ENCODE data around the gene ZNF174. TPM values are rescaled to one million over a fixed set of nuclear protein-coding genes. Genes with fewer than 3 reads are reported as not detected.

The ZNF174 gene
- total RNA-seq, 1 experiment from 2014 or later: 8.2 TPM

DNA sequence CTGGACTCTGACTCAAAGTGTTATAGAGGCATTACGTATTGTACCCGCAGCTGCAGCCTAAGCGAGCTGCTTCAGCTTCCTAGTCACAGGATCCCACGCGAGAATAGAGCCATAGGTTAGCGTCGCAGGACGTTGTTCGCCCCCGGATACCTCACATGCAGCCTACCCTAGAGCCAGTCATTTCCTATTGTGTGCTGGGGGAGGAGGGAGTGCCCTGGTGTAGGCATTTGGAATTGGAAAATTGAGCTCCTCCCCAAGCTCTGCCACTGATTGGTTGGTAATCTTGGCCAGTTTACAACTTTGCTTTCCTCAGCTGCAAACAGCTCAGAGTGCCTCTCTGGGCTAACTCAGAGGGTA lies 43.0 kb downstream of the ZNF174 start:
- peaks cover 2 to 10% of the 10 kb centered on the region in 2 experiments; a peak in 2 of 4 replicates for H3K36me3 ChIP-seq (ENCODE audit: control insufficient read depth in 1 of 2, insufficient read depth in 2 of 2, low read length in 2 of 2)
- no peaks in the 10 kb centered on the region for H4K20me1 ChIP-seq (ENCODE audit: insufficient read depth)
- BruUV-seq (replicated peaks): TSS peak; percentile 86
- H3K4me1 ChIP-seq (ENCODE audit: control insufficient read depth in 1 of 2, insufficient read depth in 2 of 2, low read length in 2 of 2): peaks cover 0 to 9% of the 10 kb centered on the region in 2 experiments; a peak in 1 of 4 replicates
- CTCF ChIA-PET: interaction anchor here (1.2 kb wide), 1 partner anchor 177 kb away, joined by 4 read pairs; no protein-coding TSS in a partner anchor
- H3K4me3 ChIP-seq (replicated peaks in 1 of 2; ENCODE audit: low read depth in 1 of 2, low read length in 2 of 2): peak overlapping the region; percentile 62 to 82
- intact Hi-C loops (cut with micrococcal nuclease): loop anchor here (10.0 kb wide), 1 partner anchor 179 kb away; no protein-coding TSS in a partner anchor
- no peaks in the 10 kb centered on the region for H3K9me2 ChIP-seq (ENCODE audit: insufficient read depth)
- no peak overlapping the region for H2AFZ ChIP-seq (ENCODE audit: low read depth, low read length, poor library complexity, severe bottlenecking)
- ATAC-seq (peak; percentile 80), DNase-seq (ENCODE audit: low read depth, low spot score) (peak; percentile 39)
- H3K9ac ChIP-seq (ENCODE audit: low read length): peak overlapping the region; percentile 74
- 0 out of 4 replicates have a peak, but pooled peaks cover 0 to 4% of the 10 kb centered on the region in 2 experiments for H3K9me3 ChIP-seq (ENCODE audit: control insufficient read depth in 1 of 2, insufficient read depth in 1 of 2, low read depth in 1 of 2, low read length in 2 of 2)
- POLR2A ChIA-PET: interaction anchor here (0.6 to 2.0 kb wide), 6 partner anchors 9 to 276 kb away, joined by 3 to 10 read pairs (median 4); partner anchors contain the start of genes ZNF174, ZNF200 and ZSCAN32
- H3K27me3 ChIP-seq (ENCODE audit: insufficient read depth, low read length): no peaks in the 10 kb centered on the region
- RAD21 ChIA-PET (ENCODE audit: low non-redundant PET in 1 of 2, low total read pairs in 2 of 2, uncharacterized antibody in 2 of 2, unreplicated experiment in 2 of 2): interaction anchor here in 1 of 2 experiments (0.6 kb wide), 1 partner anchor 178 kb away, joined by 3 read pairs; no protein-coding TSS in a partner anchor
- TF ChIP-seq ZFX (IDR thresholded peaks at IDR 0.05) (peak; percentile 32; the same call in 1 of the 2 replicates), POLR2A (IDR thresholded peaks at IDR 0.05; ENCODE audit: borderline replicate concordance, extremely low read depth, insufficient read depth, insufficient read length) (peak; percentile 14), POLR2AphosphoS5 (IDR thresholded peaks at IDR 0.05; ENCODE audit: low read depth, low read length) (peak; percentile 45; the same call in 1 of the 2 replicates)
- TF ChIP-seq, protein P1, sequence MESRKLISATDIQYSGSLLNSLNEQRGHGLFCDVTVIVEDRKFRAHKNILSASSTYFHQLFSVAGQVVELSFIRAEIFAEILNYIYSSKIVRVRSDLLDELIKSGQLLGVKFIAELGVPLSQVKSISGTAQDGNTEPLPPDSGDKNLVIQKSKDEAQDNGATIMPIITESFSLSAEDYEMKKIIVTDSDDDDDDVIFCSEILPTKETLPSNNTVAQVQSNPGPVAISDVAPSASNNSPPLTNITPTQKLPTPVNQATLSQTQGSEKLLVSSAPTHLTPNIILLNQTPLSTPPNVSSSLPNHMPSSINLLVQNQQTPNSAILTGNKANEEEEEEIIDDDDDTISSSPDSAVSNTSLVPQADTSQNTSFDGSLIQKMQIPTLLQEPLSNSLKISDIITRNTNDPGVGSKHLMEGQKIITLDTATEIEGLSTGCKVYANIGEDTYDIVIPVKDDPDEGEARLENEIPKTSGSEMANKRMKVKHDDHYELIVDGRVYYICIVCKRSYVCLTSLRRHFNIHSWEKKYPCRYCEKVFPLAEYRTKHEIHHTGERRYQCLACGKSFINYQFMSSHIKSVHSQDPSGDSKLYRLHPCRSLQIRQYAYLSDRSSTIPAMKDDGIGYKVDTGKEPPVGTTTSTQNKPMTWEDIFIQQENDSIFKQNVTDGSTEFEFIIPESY (IDR thresholded peaks at IDR 0.05; ENCODE audit: extremely low read depth, insufficient replicate concordance, low read length): no peak
- peaks cover 48% of the 10 kb centered on the region for H3K79me2 ChIP-seq (ENCODE audit: insufficient read depth, low read length)
- H3K27ac ChIP-seq (ENCODE audit: low read depth, low read length): peak overlapping the region; percentile 56
- H3K4me2 ChIP-seq (ENCODE audit: low read length): peak overlapping the region; percentile 79

DNA sequence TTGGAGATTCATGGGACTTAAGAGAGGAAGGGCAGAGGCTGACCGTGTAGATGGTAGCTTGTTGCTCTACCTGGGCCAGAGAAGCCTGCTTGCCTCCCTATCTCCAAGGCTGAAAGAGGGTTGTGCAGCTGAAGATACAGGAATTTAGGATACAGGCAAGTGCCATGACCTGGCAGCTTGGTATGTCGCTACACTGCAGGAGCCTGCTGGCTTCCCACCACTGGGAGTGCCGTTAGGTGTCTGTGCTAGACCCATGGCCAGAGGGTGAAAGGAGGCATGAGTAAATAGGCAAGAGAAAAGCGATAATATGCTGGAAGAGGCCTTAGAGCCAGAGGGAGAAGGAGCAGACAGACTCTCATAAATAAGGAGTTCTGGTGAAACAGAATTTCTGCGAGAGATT lies 53.1 kb downstream of the ZNF174 start:
- intact Hi-C loops (cut with micrococcal nuclease): no loop called here
- Histone ChIP-seq H3K79me2 (ENCODE audit: insufficient read depth, low read length) (peaks cover 10% of the 10 kb centered on the region), H3K4me1 (ENCODE audit: control insufficient read depth in 1 of 2, insufficient read depth in 2 of 2, low read length in 2 of 2) (peaks cover 12 to 26% of the 10 kb centered on the region in 2 experiments), H3K9me3 (ENCODE audit: control insufficient read depth in 1 of 2, insufficient read depth in 1 of 2, low read depth in 1 of 2, low read length in 2 of 2) (no peaks in the 10 kb centered on the region), H2AFZ (ENCODE audit: low read depth, low read length, poor library complexity, severe bottlenecking) (no peak overlapping the region), H4K20me1 (ENCODE audit: insufficient read depth) (no peaks in the 10 kb centered on the region), H3K27me3 (ENCODE audit: insufficient read depth, low read length) (no peaks in the 10 kb centered on the region), H3K27ac (ENCODE audit: low read depth, low read length) (no peak overlapping the region), H3K36me3 (ENCODE audit: control insufficient read depth in 1 of 2, insufficient read depth in 2 of 2, low read length in 2 of 2) (no peaks in the 10 kb centered on the region), H3K4me2 (ENCODE audit: low read length) (no peak overlapping the region), H3K4me3 (replicated peaks in 1 of 2; ENCODE audit: low read depth in 1 of 2, low read length in 2 of 2) (no peak overlapping the region), H3K9me2 (ENCODE audit: insufficient read depth) (no peaks in the 10 kb centered on the region), H3K9ac (ENCODE audit: low read length) (no peak overlapping the region)
- ATAC-seq (no peak), DNase-seq (ENCODE audit: low read depth, low spot score) (no peak)
- POLR2A ChIA-PET: interaction anchor here (2.3 kb wide), 1 partner anchor 10 kb away, joined by 10 read pairs; the partner anchor contains the start of genes NAA60 and ZNF597
- RAD21 ChIA-PET (ENCODE audit: low non-redundant PET in 1 of 2, low total read pairs in 2 of 2, uncharacterized antibody in 2 of 2, unreplicated experiment in 2 of 2): interaction anchor here in 1 of 2 experiments (0.6 kb wide), 1 partner anchor 269 kb away, joined by 3 read pairs; no protein-coding TSS in a partner anchor
- no peak for TF ChIP-seq ELF1 (IDR thresholded peaks at IDR 0.05; ENCODE audit: borderline replicate concordance, low read depth)
- TF ChIP-seq, protein P1 (IDR thresholded peaks at IDR 0.05; ENCODE audit: extremely low read depth, insufficient replicate concordance, low read length): no peak
- no peak for TF ChIP-seq SIN3A (IDR thresholded peaks at IDR 0.05; ENCODE audit: low read depth)
- TF ChIP-seq, protein P2, sequence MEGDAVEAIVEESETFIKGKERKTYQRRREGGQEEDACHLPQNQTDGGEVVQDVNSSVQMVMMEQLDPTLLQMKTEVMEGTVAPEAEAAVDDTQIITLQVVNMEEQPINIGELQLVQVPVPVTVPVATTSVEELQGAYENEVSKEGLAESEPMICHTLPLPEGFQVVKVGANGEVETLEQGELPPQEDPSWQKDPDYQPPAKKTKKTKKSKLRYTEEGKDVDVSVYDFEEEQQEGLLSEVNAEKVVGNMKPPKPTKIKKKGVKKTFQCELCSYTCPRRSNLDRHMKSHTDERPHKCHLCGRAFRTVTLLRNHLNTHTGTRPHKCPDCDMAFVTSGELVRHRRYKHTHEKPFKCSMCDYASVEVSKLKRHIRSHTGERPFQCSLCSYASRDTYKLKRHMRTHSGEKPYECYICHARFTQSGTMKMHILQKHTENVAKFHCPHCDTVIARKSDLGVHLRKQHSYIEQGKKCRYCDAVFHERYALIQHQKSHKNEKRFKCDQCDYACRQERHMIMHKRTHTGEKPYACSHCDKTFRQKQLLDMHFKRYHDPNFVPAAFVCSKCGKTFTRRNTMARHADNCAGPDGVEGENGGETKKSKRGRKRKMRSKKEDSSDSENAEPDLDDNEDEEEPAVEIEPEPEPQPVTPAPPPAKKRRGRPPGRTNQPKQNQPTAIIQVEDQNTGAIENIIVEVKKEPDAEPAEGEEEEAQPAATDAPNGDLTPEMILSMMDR (IDR thresholded peaks at IDR 0.05 in 2 of 3, conservative IDR thresholded peaks at IDR 0.05 in 1 of 3; ENCODE audit: borderline replicate concordance in 1 of 3, insufficient read depth in 1 of 3, low read depth in 2 of 3, low read length in 2 of 3): 0 out of 6 replicates have a peak, but pooled peaks of 1 of the 3 experiments have one; percentile 17
- no peak for TF ChIP-seq CBX3 (IDR thresholded peaks at IDR 0.05; ENCODE audit: low read depth)
- no TSS peak for BruUV-seq (replicated peaks)
- CTCF ChIA-PET: no interaction called here
